Endodermal cell (in vitro differentiated cells): ENCODE measurements around the gene FAM151A. TPM values are rescaled to one million over a fixed set of nuclear protein-coding genes. Genes with fewer than 3 reads are reported as not detected.

Experiments used
- DNase-seq: peaks from one replicate; pipeline ENCODE4 v3.0.0-alpha.2; 2017
- H3K27ac ChIP-seq: 2 replicates; pipeline ENCODE4 v1.5.1; 2013; ENCODE audit warnings: mild to moderate bottlenecking, low read depth, low read length, moderate library complexity
- H3K27me3 ChIP-seq: 2 replicates; pipeline ENCODE4 v1.6.1; 2013; ENCODE audit warnings: mild to moderate bottlenecking, low read length, moderate library complexity; ENCODE audit not compliant: insufficient read depth, control insufficient read depth, poor library complexity, severe bottlenecking
- H3K36me3 ChIP-seq: 2 replicates; pipeline ENCODE4 v1.7.0; 2013; ENCODE audit warnings: mild to moderate bottlenecking, low read length, moderate library complexity; ENCODE audit not compliant: control insufficient read depth, insufficient read depth
- H3K4me1 ChIP-seq: one replicate; pipeline ENCODE4 v1.7.0; 2013; ENCODE audit warnings: low read length; ENCODE audit not compliant: control insufficient read depth, insufficient read depth
- H3K4me3 ChIP-seq: 2 replicates; pipeline ENCODE4 v1.5.1; 2013; ENCODE audit warnings: mild to moderate bottlenecking, low read length, moderate library complexity
- H3K9ac ChIP-seq: 2 replicates; pipeline ENCODE4 v1.6.1; 2013; ENCODE audit warnings: mild to moderate bottlenecking, low read length, moderate library complexity; ENCODE audit not compliant: poor library complexity, severe bottlenecking; ENCODE audit errors: extremely low read depth
- H3K9me3 ChIP-seq: 2 replicates; pipeline ENCODE4 v1.6.1; 2013; ENCODE audit warnings: mild to moderate bottlenecking, low read length, moderate library complexity; ENCODE audit not compliant: control insufficient read depth
- H3K27ac Mint-ChIP-seq: 2 replicates; pipeline ENCODE4 v1.8.0; 2020; ENCODE audit warnings: mixed read lengths
- H3K27me3 Mint-ChIP-seq: 2 replicates; pipeline ENCODE4 v1.8.0; 2021; ENCODE audit warnings: mild to moderate bottlenecking, mixed read lengths; ENCODE audit not compliant: insufficient read depth
- H3K36me3 Mint-ChIP-seq: 2 replicates; pipeline ENCODE4 v1.8.0; 2020; ENCODE audit warnings: low read depth, mixed read lengths
- H3K4me1 Mint-ChIP-seq: 2 replicates; pipeline ENCODE4 v1.8.0; 2020; ENCODE audit warnings: mixed read lengths
- H3K4me3 Mint-ChIP-seq: 2 replicates; pipeline ENCODE4 v1.8.0; 2020; ENCODE audit warnings: mild to moderate bottlenecking, moderate library complexity, mixed read lengths
- H3K9me3 Mint-ChIP-seq: 2 replicates; pipeline ENCODE4 v1.8.0; 2020; ENCODE audit warnings: mild to moderate bottlenecking, mixed read lengths
- CTCF ChIP-seq: fragments of 200-600 bp; sonication (generic); conservative IDR thresholded peaks from 2 replicates; pipeline ENCODE4 v1.5.0; 2021; ENCODE audit warnings: antibody characterized with exemption, mild to moderate bottlenecking
- WGBS, 2 experiments: methylation state at CpG; one replicate each; pipeline versions ENCODE4 v1.1.5 to v1.1.7; 2013; ENCODE audit warnings: missing lambda C conversion rate in 2 of 2, mixed read lengths in 1 of 2; ENCODE audit not compliant: insufficient coverage in 1 of 2, insufficient read length in 1 of 2; 5-methylcytosine and 5-hydroxymethylcytosine counted together
- total RNA-seq, 2 donors: library from RNA; stranded (reverse); fragmentation: NEBNext Ultra II Directional in 1 of 2; extraction: Animal tissue kit (Norgen Biotek cat#: 25700) in 1 of 2; gene quantifications; 2 replicates in 1 of 2; 3 replicates in 1 of 2; pipeline ENCODE4 v1.2.1, GENCODE V29; 2021

Gene FAM151A
- total RNA-seq, 2 donors from 2014 or later: not detected

- TF ChIP-seq CTCF: no peak
- Mint-ChIP-seq H3K36me3 (no peaks in the 10 kb centered on the region), H3K9me3 (no peaks in the 10 kb centered on the region), H3K27ac (peak overlapping the region; percentile 16), H3K4me3 (no peak overlapping the region), H3K4me1 (peaks cover 15% of the 10 kb centered on the region), H3K27me3 (no peaks in the 10 kb centered on the region)
- no peak for DNase-seq
- Histone ChIP-seq H3K9ac (no peak overlapping the region), H3K4me3 (no peak overlapping the region), H3K27me3 (no peaks in the 10 kb centered on the region), H3K27ac (no peak overlapping the region), H3K36me3 (no peaks in the 10 kb centered on the region), H3K9me3 (no peaks in the 10 kb centered on the region), H3K4me1 (no peaks in the 10 kb centered on the region)
- WGBS, 2 experiments: 83 to 100% methylated on average over 1 to 3 of the region's 3 CpGs
Observed at GRCh38 chr1:54572542-54572850, 50.8 kb downstream of the FAM151A start.

GRCh38 chr1:54571803-54572541 is 51.4 kb downstream of the FAM151A start:
- Histone ChIP-seq H3K36me3 (no peaks in the 10 kb centered on the region), H3K4me1 (no peaks in the 10 kb centered on the region), H3K9me3 (no peaks in the 10 kb centered on the region), H3K4me3 (no peak overlapping the region), H3K27ac (peak overlapping the region; percentile 52), H3K9ac (no peak overlapping the region), H3K27me3 (no peaks in the 10 kb centered on the region)
- Mint-ChIP-seq H3K9me3 (no peaks in the 10 kb centered on the region), H3K4me3 (no peak overlapping the region), H3K27me3 (no peaks in the 10 kb centered on the region), H3K36me3 (no peaks in the 10 kb centered on the region), H3K4me1 (peaks cover 15% of the 10 kb centered on the region), H3K27ac (peak overlapping the region; percentile 20)
- 30 to 52% methylated on average over 4 to 8 of the region's 8 CpGs for WGBS, 2 experiments
- DNase-seq: peak; percentile 84
- TF ChIP-seq CTCF: peak; percentile 38

- no peak overlapping the region for H3K4me3 Mint-ChIP-seq
- no peak for TF ChIP-seq CTCF
- H3K27ac Mint-ChIP-seq: peak overlapping the region; percentile 20
- no peaks in the 10 kb centered on the region for H3K36me3 Mint-ChIP-seq
- Histone ChIP-seq H3K9me3 (no peaks in the 10 kb centered on the region), H3K36me3 (no peaks in the 10 kb centered on the region), H3K9ac (no peak overlapping the region), H3K4me1 (no peaks in the 10 kb centered on the region), H3K27me3 (no peaks in the 10 kb centered on the region), H3K4me3 (no peak overlapping the region), H3K27ac (peak overlapping the region; percentile 52)
- no peaks in the 10 kb centered on the region for H3K27me3 Mint-ChIP-seq
- DNase-seq: peak; percentile 56
- no peaks in the 10 kb centered on the region for H3K9me3 Mint-ChIP-seq
- peaks cover 15% of the 10 kb centered on the region for H3K4me1 Mint-ChIP-seq
- 84 to 86% methylated on average over 2 to 3 of the region's 3 CpGs for WGBS, 2 experiments
Observed at GRCh38 chr1:54571326-54571725, 52.0 kb downstream of the FAM151A start.
